Measurements from ENCODE around the gene NABP2.

NABP2 gene

GRCh38 chr12:56213878-56214277, 10.3 kb upstream of the NABP2 start:
- no peak for DNase-seq (ENCODE audit: low read depth in 2 of 2)

- DNase-seq (ENCODE audit: low read depth in 2 of 2): no peak
Measured at GRCh38 chr12:56216461-56216860, 7.7 kb upstream of the NABP2 start.

- no peak for DNase-seq (ENCODE audit: low read depth in 2 of 2)
Measured at GRCh38 chr12:56219840-56220239, 4.3 kb upstream of the NABP2 start.

GRCh38 chr12:56220611-56221231, 3.4 kb upstream of the NABP2 start:
- DNase-seq (ENCODE audit: low read depth in 2 of 2): no peak

GRCh38 chr12:56221232-56221756, 2.8 kb upstream of the NABP2 start:
- DNase-seq (ENCODE audit: low read depth in 2 of 2): no peak

GRCh38 chr12:56221757-56222530, 2.2 kb upstream of the NABP2 start, which contains the start of gene RNF41:
Gene RNF41 (minus strand): TSS chr12:56221922. CDS start chr12:56214047, 7,875 bp downstream.
- DNase-seq (ENCODE audit: low read depth in 2 of 2): peak; percentile 82 to 84

- no peak for DNase-seq (ENCODE audit: low read depth in 2 of 2)
Measured at GRCh38 chr12:56222531-56222895, 1.6 kb upstream of the NABP2 start.

- no peak for DNase-seq (ENCODE audit: low read depth in 2 of 2)
Measured at GRCh38 chr12:56223571-56224101, 506 bp upstream of the NABP2 start.

GRCh38 chr12:56224954-56225353, 812 bp downstream of the NABP2 start:
- DNase-seq (ENCODE audit: low read depth in 2 of 2): no peak

GRCh38 chr12:56229082-56229481, 4.9 kb downstream of the NABP2 start:
- no peak for DNase-seq (ENCODE audit: low read depth in 2 of 2)

GRCh38 chr12:56229916-56230431, 5.8 kb downstream of the NABP2 start, which contains the start of gene SLC39A5:
Gene SLC39A5 (plus strand): TSS chr12:56230051. CDS start chr12:56231275, 1,224 bp downstream.
- no peak for DNase-seq (ENCODE audit: low read depth in 2 of 2)

GRCh38 chr12:56230432-56231183, 6.5 kb downstream of the NABP2 start:
- DNase-seq (ENCODE audit: low read depth in 2 of 2): no peak

GRCh38 chr12:56231184-56231582, 7.0 kb downstream of the NABP2 start:
- DNase-seq (ENCODE audit: low read depth in 2 of 2): no peak

GRCh38 chr12:56234746-56235436, 10.7 kb downstream of the NABP2 start:
- no peak for DNase-seq (ENCODE audit: low read depth in 2 of 2)

- no peak for DNase-seq (ENCODE audit: low read depth in 2 of 2)
Measured at GRCh38 chr12:56236091-56236490, 11.9 kb downstream of the NABP2 start.

- DNase-seq (ENCODE audit: low read depth in 2 of 2): no peak
Measured at GRCh38 chr12:56236985-56237384, 12.8 kb downstream of the NABP2 start.

- DNase-seq (ENCODE audit: low read depth in 2 of 2): no peak
Measured at GRCh38 chr12:56237552-56237951, 13.4 kb downstream of the NABP2 start.

GRCh38 chr12:56241424-56242303, 17.5 kb downstream of the NABP2 start:
- no peak for DNase-seq (ENCODE audit: low read depth in 2 of 2)

GRCh38 chr12:56242986-56243385, 18.8 kb downstream of the NABP2 start:
- DNase-seq (ENCODE audit: low read depth in 2 of 2): no peak

- DNase-seq (ENCODE audit: low read depth in 2 of 2): no peak
Measured at GRCh38 chr12:56243731-56244181, 19.6 kb downstream of the NABP2 start.

Measured in activated CD8-positive, alpha-beta memory T cell treated with anti-CD3 and anti-CD28 coated beads for 4 hours (primary cell).